NOMO-1 (cell line): ENCODE results near the gene UTS2R.
A peak's percentile ranks its signal among the peaks of the same experiment; 100 is the strongest.

Source experiments
- DNase-seq, 2 experiments: peaks; one replicate each; lab custom pipeline; 2025; ENCODE audit not compliant: unreplicated experiment in 2 of 2; lab: John Stamatoyannopoulos, UW

The UTS2R gene

GRCh38 chr17:82424001-82424862 lies 52.7 kb downstream of the UTS2R start:
- DNase-seq = peak in 1 of 2 experiments; percentile 45

- no peak for DNase-seq
Observed at GRCh38 chr17:82424863-82425159, 53.2 kb downstream of the UTS2R start.
